HCEC 1CT (cell line): ENCODE measurements around the gene PLD3.
"Not testable (repeated sequence)": the region's sequence is repeated elsewhere in the genome, so short reads cannot be mapped to it uniquely, and the experiment has no call there.

ENCODE experiments used
- DNase-seq: peaks from one replicate; pipeline ENCODE4 v3.0.0-alpha.2; 2017

Gene PLD3

DNA sequence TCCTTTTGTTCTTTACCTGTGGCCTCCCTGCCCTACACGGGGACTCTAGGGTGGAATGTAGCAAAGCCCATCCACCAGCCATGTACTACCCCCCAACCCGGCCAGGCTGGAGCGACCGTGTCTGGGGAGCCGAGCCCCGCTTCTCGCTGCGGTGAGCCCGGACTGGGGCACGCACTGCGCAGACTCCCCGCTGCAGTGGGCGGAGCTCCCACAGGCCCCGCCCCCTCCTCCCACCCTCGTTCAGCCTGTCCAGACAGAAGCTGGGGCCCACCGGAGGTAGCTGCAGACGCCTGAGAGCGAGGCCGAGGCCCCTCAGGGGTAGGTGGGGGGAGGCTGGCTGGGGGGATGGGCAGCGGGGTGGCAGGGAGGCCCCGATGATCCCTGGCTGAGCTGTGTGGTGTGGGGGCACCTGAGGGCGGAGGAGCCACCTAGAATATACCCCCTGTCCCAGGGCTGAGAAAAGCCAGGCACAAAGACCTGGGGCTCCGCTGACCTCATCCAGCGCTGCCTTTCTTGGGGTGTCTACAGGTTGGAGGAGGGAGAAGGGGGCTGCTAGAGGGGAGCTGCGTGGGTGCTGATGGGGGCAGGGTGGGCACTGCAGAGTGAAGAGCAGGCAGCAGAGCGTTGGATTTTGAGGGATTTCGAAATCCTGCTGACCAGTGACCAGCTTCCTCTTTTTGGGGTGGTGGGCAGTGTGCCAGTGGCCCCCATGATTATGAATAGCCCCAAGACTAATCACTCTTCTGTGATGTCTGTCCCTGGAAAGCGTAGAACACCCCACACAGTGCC is 17.3 kb downstream of the PLD3 start:
- DNase-seq = peak; percentile 53

DNA sequence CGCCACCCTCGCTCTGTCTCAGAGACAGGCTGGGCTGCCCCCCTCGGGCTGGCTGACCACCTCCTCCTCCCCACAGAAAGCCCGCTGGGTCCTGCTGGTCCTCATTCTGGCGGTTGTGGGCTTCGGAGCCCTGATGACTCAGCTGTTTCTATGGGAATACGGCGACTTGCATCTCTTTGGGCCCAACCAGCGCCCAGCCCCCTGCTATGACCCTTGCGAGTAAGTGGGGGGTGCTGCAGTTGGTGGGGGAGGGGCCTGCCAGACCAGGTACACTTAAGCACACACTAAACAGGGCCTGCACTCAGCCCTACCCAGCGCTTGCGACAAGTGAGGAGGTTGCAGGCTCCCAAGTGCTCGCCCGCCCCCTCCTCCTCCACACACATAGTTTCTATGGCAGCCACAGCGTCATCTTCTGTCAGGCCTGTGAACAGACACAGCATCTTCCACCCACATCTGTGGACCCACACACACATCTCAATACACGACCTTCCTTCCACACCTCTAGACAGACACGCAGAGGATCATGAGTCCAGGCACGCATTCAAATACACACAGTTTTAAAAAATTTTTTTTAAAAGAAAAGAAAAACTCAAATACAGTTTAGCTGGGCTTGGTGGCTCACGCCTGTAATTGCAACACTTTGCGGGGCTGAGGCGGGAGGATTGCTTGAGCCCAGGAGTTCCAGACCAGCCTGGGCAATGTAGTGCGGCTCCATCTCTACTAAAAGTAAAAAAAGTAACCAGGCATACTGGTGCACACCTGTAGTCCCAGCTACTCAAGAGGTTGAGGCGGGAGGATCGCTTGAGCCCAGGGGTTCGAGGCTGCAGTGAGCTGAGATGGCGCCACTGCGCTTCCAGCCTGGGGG is 18.4 kb downstream of the PLD3 start:
- no peak for DNase-seq

DNA sequence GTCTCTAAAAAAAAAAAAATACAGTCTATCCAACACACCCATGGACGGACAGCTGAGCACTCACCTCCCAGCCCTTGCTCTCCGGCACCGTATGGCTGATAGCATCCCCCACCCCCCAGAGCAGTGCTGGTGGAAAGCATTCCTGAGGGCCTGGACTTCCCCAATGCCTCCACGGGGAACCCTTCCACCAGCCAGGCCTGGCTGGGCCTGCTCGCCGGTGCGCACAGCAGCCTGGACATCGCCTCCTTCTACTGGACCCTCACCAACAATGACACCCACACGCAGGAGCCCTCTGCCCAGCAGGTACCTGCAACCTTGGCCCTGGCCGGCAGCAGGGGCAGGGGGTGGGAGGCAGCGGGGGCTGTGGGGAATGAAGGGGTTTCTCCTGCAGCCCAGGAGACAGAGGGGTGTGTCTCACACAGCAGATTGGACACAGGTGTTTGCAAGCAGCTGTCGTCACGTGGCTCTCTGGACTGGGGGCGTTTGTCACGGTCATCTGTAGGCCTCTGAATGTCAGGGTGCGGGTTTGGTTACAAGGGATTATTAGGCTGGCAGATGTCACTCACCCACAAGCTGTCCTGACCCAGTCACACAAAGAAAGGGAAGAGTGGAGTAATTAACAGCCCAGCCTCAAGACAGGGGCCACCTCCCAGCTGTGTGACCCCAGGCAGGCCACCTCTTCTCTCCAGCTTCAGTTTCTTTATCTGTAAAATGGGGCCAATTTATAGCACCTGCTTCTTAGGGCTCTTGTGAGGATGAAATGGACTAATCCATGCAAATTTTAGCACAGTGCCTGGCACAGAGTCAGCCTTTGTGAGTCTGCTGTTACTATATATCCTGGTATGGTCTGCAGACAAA is 19.3 kb downstream of the PLD3 start:
- no peak for DNase-seq

DNA sequence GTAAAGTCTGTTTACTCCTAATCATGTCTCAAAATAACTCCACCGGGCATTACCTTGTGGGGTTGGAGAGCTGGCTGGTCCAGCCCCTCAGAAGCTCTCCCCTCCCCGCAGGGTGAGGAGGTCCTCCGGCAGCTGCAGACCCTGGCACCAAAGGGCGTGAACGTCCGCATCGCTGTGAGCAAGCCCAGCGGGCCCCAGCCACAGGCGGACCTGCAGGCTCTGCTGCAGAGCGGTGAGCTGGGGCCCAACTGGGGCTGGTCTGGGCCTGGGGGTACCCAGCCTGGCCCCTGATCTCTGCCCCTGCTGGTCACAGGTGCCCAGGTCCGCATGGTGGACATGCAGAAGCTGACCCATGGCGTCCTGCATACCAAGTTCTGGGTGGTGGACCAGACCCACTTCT is 21.3 kb downstream of the PLD3 start:
- no peak for DNase-seq

DNA sequence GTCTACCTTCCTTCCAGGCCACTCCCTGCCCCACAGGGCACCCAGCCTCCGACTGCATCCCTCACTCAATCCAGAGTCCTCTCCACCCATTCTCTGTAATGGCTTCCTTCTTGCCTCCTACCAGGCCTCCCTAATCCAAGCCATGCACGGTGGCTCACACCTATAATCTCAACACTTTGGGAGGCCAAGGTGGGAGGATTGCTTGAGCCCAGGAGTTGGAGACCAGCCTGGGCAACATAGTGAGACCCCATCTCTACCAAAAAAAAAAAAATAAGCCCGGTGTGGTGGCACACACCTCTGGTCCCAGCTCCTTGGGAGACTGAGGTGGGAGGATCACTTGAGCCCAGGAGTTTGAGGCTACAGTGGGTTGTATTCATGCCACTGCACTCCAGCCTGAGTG is 21.8 kb downstream of the PLD3 start:
- DNase-seq = not testable (repeated sequence)

DNA sequence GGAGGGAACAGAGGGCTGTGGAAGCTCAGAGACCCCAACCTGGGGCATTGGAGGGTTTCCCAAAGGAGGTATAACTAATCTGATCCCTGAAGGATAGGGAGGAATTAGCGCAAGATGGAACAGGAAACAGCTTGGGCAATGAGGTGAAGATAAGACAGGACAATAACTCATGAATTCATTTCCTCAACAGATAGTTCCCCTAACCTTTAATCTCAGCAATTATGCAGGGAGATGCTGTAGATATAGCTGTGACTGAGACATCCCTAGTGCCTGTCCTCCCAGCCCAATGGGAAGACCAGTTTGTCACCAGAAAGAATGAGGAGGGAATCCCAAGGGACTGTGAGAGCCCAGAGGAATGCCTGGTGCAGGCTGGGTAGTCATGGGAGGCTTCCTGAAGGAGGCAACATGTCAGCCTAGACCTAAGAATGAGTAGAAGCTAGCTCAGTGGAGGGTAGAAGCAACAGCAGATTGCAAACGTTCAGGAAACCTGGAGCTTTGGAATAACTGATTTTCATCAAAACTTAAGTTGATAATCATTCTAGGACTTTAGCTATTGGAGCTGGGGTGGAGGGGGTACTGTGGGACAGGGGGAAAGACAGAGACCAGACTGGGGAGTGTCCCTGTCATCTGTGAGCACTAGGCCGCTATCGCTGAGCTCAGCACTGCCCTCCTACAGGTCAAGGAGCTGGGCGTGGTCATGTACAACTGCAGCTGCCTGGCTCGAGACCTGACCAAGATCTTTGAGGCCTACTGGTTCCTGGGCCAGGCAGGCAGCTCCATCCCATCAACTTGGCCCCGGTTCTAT is 22.7 kb downstream of the PLD3 start:
- no peak for DNase-seq

DNA sequence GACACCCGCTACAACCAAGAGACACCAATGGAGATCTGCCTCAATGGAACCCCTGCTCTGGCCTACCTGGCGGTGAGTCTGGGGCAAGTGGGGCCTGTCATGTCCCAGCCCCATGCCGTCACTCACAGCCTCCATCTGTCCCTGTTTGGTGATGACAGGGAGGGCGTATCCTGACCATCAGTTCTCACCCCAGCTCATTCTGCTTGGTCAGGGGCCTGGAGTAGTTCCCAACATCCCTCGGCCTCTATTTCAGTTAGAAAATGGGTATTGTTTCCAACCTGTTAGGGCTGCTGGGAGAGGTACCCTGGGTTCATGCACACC is 23.3 kb downstream of the PLD3 start:
- no peak for DNase-seq

DNA sequence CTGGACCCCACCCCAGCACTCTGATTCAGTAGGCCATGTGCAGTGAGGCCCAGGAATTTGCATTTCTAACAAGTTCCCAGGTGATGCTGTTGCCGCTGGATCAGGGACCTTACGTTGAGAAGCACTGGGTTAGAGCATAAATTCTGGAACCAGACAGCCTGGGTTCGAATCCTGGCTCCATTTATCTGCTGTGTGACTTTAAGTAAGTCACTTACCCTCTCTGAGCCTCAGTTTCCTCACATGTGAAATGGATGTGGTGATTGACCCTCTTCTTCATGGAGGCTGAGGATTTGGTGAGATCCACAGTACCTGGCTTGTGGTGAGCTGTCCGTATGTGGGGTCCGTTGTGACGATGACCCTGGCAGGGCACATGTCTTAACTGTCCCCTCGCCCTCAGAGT is 25.6 kb downstream of the PLD3 start:
- DNase-seq = no peak

DNA sequence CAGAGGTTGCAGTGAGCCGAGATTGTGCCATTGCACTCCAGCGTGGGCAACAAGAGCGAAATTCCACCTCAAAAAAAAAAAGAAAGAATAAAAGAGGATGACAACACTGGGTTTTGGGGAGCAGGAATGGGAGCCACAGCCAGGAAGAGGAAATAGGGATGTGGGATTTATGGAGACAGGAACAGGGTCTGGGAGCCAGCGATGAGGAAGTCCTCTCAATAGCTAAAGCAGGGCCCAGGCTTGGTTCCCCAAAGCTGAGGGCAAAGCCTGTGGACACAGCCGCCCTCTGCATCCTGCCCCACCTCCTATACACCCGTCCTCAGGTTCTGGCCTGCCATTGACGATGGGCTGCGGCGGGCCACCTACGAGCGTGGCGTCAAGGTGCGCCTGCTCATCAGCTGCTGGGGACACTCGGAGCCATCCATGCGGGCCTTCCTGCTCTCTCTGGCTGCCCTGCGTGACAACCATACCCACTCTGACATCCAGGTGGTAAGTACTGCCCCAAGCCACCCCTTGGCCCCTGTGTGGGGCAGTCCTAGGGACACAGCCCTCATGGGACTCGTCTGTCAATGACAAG is 27.9 kb downstream of the PLD3 start:
- no peak for DNase-seq

DNA sequence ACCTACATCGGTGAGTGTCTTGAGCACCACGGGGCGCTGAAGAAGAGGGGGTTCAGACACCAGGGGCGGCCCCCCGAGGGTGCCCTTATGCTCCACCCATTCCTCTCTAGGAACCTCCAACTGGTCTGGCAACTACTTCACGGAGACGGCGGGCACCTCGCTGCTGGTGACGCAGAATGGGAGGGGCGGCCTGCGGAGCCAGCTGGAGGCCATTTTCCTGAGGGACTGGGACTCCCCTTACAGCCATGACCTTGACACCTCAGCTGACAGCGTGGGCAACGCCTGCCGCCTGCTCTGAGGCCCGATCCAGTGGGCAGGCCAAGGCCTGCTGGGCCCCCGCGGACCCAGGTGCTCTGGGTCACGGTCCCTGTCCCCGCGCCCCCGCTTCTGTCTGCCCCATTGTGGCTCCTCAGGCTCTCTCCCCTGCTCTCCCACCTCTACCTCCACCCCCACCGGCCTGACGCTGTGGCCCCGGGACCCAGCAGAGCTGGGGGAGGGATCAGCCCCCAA is 29.4 kb downstream of the PLD3 start:
- no peak for DNase-seq

DNA sequence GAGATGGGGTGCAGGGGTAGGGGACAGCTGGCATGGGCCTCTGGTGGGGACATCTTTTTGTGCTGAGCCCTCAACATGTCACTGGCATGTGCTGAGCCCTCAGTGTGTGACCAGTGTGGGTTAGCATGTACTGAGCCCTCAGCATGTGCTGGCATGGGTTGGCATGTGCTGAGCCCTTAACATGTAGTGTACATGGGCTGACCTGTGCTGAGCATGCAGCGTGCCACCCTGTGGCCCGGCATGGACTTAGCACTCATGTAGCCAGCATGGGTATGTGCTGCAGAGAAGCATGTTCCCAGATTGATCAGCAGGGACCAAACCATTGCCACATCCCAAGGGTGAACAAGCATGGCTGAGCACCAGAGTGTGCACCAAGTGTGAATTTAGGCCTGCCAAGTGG is 30.0 kb downstream of the PLD3 start:
- no peak for DNase-seq

DNA sequence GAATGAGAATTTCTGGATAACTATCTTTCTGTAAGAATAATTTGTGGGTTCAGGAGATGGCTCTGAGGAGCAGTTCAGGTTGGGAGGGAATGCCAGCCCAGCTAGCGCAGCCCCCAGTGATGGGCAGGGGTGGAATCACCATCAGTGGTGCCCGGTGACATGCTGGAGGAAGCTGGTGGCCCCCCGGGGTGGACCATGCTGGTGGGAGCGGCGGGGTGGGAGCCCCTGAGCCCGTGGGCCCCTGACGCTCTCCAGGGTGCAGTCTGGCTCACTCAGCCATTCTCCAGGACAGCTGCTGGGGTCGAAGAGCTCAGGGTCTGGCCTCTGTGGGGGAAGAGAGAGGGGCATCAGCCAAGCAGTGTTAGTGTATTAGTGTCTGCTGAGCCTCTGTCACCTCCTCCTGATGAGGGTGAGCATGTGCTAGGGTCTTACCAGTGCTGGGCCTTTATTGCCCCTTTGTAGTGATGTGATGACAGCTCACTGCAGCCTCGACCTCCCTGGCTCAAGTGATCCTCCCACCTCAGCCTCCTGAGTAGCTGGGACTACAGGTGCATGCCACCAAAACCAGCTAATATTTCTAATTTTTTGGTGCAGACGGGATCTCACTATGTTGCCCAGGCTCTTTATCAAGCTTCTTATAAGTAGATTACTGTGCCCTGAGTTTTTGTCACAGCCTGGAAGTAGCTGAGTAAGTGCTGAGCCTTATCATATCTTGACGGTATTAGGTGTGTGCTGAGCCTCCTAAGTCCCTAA is 31.1 kb downstream of the PLD3 start:
- DNase-seq = no peak

DNA sequence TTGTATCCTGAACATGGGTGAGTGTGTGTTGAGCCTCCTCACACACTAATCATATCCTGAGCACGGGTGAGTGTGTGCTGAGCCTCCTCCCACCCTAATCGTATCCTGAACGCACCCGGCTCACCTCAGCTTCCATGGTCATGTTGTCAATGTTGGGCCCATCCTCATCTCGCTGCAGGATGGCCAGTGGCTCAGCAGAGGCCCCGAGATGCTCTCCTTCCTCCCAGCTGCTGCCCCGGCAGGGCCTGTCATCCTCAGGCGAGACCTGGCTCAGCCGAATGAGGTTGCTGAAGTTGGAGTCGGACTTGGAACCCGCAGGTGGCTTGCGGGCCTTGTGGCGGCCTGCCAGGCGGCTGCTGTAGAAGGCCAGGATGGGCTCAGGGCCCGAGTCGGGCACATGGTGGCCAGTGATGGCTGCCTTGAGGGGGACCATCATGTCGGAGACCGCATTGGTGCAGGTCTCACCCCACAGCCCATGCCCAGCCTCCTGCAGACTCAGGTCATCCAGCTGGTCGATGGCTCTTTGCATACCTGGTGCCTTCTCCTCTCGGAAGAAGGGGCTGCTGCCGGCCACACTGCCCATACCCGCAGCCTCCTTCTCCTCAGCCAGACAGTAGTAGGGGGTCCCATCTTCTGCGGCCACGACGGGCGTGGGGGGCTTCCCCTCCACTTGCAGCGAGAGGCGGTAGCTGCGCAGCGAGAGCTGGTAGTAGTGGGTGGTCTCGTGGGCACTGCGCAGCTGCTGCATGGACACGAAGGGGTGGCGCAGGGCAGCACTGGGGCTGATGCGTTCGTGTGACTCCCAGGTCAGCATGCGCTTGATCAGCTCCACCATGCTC is 31.9 kb downstream of the PLD3 start:
- no peak for DNase-seq

DNA sequence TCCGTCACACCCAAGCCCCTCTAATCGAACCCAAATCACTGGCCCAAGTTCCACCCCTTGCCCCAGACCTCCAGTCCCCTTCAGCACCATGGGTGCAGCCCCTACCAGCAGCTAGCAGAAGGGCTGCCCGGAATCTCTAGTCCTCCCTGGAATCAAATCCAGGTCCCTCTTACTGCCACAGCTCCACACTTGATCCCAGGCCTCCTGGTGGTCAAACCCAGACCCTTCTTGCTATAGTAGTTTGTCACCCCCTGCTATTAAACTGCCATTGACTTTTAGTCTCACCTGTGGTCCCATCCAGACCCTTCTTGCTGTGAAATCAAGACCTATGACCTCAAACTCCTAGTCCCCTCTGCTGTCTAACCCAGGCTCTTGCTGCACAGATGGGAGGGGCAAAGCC is 32.8 kb downstream of the PLD3 start:
- DNase-seq = no peak

DNA sequence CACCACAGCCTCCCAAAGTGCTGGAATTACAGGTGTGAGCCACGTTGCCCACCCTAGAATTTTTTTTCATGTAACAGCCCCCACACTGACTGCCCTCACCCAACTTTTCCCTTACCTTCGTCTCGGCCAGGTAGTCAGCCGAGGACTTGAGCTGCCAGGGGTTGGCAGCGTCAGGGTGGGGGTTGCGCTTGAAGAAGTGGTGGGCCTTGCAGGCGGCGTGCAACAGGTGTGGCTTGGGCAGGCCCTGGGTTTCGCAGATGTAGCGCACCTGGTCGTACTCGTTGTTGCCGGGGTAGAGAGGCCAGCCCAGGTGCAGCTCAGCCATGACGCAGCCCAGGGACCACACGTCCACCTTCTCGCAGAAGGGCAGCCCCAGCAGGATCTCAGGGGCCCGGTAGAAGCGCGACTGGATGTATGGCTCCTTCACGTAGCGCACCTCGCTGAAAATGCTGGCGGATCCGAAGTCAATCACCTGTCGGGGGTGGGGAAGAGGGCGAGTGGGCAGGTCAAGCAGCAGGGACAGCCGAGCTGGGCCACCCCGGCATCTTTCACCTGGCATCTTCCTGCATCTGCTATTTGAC is 35.3 kb downstream of the PLD3 start:
- DNase-seq = no peak

DNA sequence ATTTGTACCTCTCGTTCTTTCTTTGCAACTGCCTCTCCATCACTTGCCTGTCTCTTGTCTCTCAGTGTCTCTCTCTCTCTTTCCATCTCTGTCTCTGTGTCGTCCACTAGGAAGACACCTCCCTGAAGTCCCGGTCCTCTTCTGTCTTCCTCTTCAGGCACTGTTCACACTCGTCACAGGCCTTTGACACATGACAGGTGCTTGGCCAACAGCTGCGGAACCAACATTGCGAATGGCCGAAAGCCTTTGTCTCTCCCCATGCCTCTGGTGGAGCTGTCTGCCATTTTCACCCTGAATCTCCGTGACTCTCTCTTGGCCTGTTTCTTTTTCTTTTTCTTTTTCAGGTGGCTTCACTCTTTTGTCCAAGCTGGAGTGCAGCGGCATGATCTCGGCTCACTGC is 38.7 kb downstream of the PLD3 start:
- DNase-seq = no peak

DNA sequence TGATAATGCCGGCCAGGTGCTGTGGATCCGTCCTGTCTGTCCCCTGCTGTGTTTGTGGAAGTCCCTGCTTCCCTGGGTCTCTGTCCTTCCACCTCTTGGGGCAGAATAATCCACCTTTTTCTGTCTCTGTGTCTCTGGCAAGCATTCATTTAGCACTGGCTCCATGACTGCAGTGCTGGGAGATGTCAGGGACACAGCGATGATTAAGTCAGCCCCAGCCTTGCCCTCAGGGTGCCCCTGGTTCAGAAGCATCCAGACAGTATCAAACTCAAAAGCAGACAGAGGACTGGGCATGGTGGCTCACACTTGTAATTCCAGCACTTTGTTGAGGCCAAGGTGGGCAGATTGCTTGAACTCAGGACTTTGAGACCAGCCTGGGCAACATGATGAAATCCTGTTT is 40.0 kb downstream of the PLD3 start:
- no peak for DNase-seq

DNA sequence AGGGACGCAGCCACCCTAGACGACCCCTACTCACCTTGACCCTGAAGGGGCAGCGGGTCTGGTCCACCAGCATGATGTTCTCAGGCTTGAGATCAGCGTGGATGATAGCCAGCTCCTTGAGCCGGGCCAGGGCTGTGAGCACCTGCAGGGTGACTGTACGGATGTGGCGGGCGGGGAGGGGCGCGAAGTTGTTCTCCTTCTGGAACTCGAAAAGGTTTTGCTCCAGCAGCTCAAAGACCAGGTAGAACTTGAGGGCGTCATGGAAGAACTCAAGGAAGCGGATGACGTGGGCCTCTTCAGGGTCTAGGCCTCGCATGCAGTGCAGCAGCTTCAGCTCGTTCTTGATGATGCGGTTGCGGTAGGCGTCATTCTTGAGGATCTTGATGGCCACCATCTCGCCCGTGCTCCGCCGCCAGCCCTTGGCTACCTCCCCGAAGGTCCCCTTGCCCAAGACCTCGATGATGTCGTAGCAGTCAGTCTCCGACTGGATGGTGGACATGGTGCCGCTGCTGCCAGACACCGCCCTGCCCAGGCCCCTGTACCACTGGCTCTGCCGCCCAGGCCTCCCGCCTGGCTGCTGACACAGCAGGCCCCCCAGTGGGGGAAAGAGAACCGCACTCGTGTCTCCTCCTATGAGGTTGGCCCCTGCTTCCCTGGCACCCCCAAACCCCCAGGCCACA is 41.0 kb downstream of the PLD3 start:
- DNase-seq = no peak

DNA sequence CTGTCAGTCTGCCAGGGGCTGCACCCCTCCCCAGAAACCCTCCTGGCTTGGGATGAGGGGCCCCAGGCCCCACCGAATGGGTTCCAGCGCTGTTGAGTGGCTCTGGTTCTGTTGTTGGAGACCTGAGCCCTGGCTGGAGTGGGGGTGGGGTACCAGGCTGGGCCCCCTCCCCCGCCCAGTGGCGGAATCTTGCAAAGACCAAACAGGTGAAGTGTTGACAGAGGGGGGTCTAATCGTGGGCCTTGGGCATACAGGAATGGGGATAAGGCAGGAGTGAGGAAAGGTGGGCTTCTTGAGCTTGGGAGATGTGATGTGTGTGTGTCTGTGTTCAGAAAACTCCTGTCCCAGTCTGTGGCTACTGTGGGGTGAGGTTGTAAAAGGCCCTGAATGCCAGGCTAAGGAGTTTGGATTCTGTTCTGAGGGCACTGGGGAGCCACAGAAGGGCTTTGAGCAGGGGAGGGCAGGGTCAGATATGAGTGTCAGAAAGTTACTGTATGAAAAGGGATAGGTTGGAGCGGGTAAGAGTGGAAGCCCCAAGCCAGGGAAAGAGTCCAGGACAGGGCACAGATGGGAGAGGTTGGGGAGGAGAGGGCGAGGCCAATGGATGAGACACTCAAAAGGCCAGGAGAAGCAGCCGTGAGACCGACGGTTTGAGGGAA is 41.7 kb downstream of the PLD3 start, which contains the start of gene HIPK4:
TSS of gene HIPK4 (minus strand) at position 98 of the 659 bp plus-strand sequence. CDS start 279 bp downstream, outside the sequence.
- DNase-seq = no peak
